ENCODE results near the gene FOXP4.
"Not testable (repeated sequence)": the region's sequence is repeated elsewhere in the genome, so short reads cannot be mapped to it uniquely, and the experiment has no call there.

GRCh38 chr6:41619193-41619592 is 73.0 kb downstream of the FOXP4 start:
- TF ChIP-seq CTCF, POLR2A (IDR thresholded peaks at IDR 0.05): not testable (repeated sequence)

All from body of pancreas (tissue), 4 donors.